HepG2 (cell line): ENCODE measurements around the gene SLC13A5. TPM values are rescaled to one million over a fixed set of nuclear protein-coding genes. Genes with fewer than 3 reads are reported as not detected.

ENCODE experiments used
- ARID4A ChIP-seq: sonication (generic); formaldehyde crosslinking; IDR thresholded peaks from 2 replicates; pipeline ENCODE4 v1.5.0; 2020; ENCODE audit warnings: mild to moderate bottlenecking, missing genetic modification reagents, borderline replicate concordance
- CREBL2 ChIP-seq: sonication (generic); formaldehyde crosslinking; IDR thresholded peaks from 2 replicates; pipeline ENCODE4 v1.8.1; 2023; ENCODE audit warnings: missing genetic modification reagents, mild to moderate bottlenecking, borderline replicate concordance
- FLYWCH1 ChIP-seq: sonication (generic); formaldehyde crosslinking; IDR thresholded peaks from 2 replicates; pipeline ENCODE4 v1.8.1; 2023; ENCODE audit warnings: mild to moderate bottlenecking, missing genetic modification reagents
- JUND ChIP-seq: sonication (generic); formaldehyde crosslinking; IDR thresholded peaks from 2 replicates; pipeline ENCODE4 v1.8.0; 2022; ENCODE audit warnings: mild to moderate bottlenecking, missing genetic modification reagents
- KLF9 ChIP-seq: IDR thresholded peaks from 2 replicates; pipeline ENCODE4 v1.6.1; 2016; ENCODE audit warnings: low read depth
- PCBP2 ChIP-seq: fragments of 200-400 bp; formaldehyde crosslinking; optimal IDR thresholded peaks from 2 replicates; pipeline ENCODE3; 2018; ENCODE audit warnings: low read length, low read depth; ENCODE audit not compliant: poor library complexity, severe bottlenecking
- SAP130 ChIP-seq: IDR thresholded peaks from 2 replicates; pipeline ENCODE4 v1.6.1; 2016; ENCODE audit warnings: low read depth
- SMARCE1 ChIP-seq: fragments of 450-650 bp; IDR thresholded peaks from 2 replicates; pipeline ENCODE4 v1.6.1; 2017; ENCODE audit warnings: borderline replicate concordance
- SNAPC5 ChIP-seq: sonication (generic); formaldehyde crosslinking; IDR thresholded peaks from 2 replicates; pipeline ENCODE4 v1.8.1; 2023; ENCODE audit warnings: mild to moderate bottlenecking, missing genetic modification reagents, borderline replicate concordance
- ZNF136 ChIP-seq: sonication (generic); formaldehyde crosslinking; IDR thresholded peaks from 2 replicates; pipeline ENCODE4 v1.8.1; 2022; ENCODE audit warnings: low read depth, mild to moderate bottlenecking, moderate library complexity, missing genetic modification reagents
- ZNF234 ChIP-seq: sonication (generic); formaldehyde crosslinking; conservative IDR thresholded peaks from 2 replicates; pipeline ENCODE4 v1.5.1; 2020; ENCODE audit warnings: mild to moderate bottlenecking, missing genetic modification reagents
- ZNF296 ChIP-seq: sonication (generic); formaldehyde crosslinking; conservative IDR thresholded peaks from 2 replicates; pipeline ENCODE4 v1.5.0; 2020; ENCODE audit warnings: mild to moderate bottlenecking, missing genetic modification reagents
- ZNF335 ChIP-seq: sonication (generic); formaldehyde crosslinking; IDR thresholded peaks from 2 replicates; pipeline ENCODE4 v1.4.0; 2020; ENCODE audit warnings: missing genetic modification reagents
- ZNF512B ChIP-seq: sonication (generic); formaldehyde crosslinking; IDR thresholded peaks from 2 replicates; pipeline ENCODE4 v1.5.1; 2020; ENCODE audit warnings: missing genetic modification reagents, mild to moderate bottlenecking, borderline replicate concordance
- ZNF629 ChIP-seq: sonication (generic); formaldehyde crosslinking; conservative IDR thresholded peaks from 2 replicates; pipeline ENCODE4 v1.5.0; 2020; ENCODE audit warnings: missing genetic modification reagents
- ZNF704 ChIP-seq: sonication (generic); formaldehyde crosslinking; IDR thresholded peaks from 2 replicates; pipeline ENCODE4 v1.8.1; 2023; ENCODE audit warnings: mild to moderate bottlenecking, inconsistent platforms, moderate library complexity, missing genetic modification reagents, borderline replicate concordance
- ZSCAN29 ChIP-seq: sonication (generic); formaldehyde crosslinking; conservative IDR thresholded peaks from 2 replicates; pipeline ENCODE4 v1.4.0; 2020; ENCODE audit warnings: mild to moderate bottlenecking, missing genetic modification reagents
- ZZZ3 ChIP-seq: sonication (generic); formaldehyde crosslinking; IDR thresholded peaks from 2 replicates; pipeline ENCODE4 v1.4.0; 2020; ENCODE audit warnings: missing genetic modification reagents, mild to moderate bottlenecking, borderline replicate concordance
- polyA plus RNA-seq, 8 experiments: library from polyadenylated mRNA; depleted of rRNA in 3 of 8; stranded (reverse) in 7 of 8; unstranded in 1 of 8; fragments of >200 nt; fragmentation: Illumina TruSeq in 4 of 8; extraction: Trizol in 4 of 8; gene quantifications; 2 replicates each; pipeline versions ENCODE4 v1.2.1 to v1.2.3, GENCODE V29; 2011 to 2016; ENCODE audit warnings: low read depth in 4 of 8, missing spikeins in 1 of 8, mixed read lengths in 1 of 8; ENCODE audit not compliant: insufficient read depth in 1 of 8
- total RNA-seq, 5 experiments: library from RNA; depleted of rRNA; stranded (reverse); fragments of >200 nt; fragmentation: Illumina TruSeq; extraction: Trizol; gene quantifications; 2 replicates each; pipeline ENCODE4 v1.2.3, GENCODE V29; 2016; ENCODE audit warnings: low read depth in 1 of 5
- TF ChIP-seq, protein P1 (sequence below): sonication (generic); formaldehyde crosslinking; IDR thresholded peaks from 2 replicates; pipeline ENCODE4 v1.8.0; 2022; ENCODE audit warnings: mild to moderate bottlenecking, missing genetic modification reagents, borderline replicate concordance

The SLC13A5 gene
- total and polyA plus RNA-seq, 2 of the 13 experiments (the other 11 are each of a cell fraction or from before 2014, with no cell fraction given) = 42.8 to 310 TPM

GRCh38 chr17:6651919-6652452, 61.2 kb downstream of the SLC13A5 start (continued):
- TF ChIP-seq ARID4A (CRISPR knock-in tag) (peak; percentile 67), ZNF512B (no peak), FLYWCH1 (CRISPR knock-in tag) (peak; percentile 94; the same call in 1 of the 2 replicates), ZNF296 (peak; percentile 36; the same call in 1 of the 2 replicates), JUND (CRISPR knock-in tag) (peak; percentile 74), ZNF335 (CRISPR knock-in tag) (peak; percentile 19; the same call in 1 of the 2 replicates), SMARCE1 (no peak), ZNF704 (CRISPR knock-in tag) (peak; percentile 96), SNAPC5 (CRISPR knock-in tag) (0 out of 2 replicates have a peak, but pooled peaks have one; percentile 27), CREBL2 (CRISPR knock-in tag) (peak; percentile 99), ZNF629 (CRISPR knock-in tag) (0 out of 2 replicates have a peak, but pooled peaks have one; percentile 33), ZNF234 (peak; percentile 98; the same call in 1 of the 2 replicates), PCBP2 (no peak), ZNF136 (CRISPR knock-in tag) (peak; percentile 61), KLF9 (CRISPR knock-in tag) (no peak), ZZZ3 (no peak), ZSCAN29 (CRISPR knock-in tag) (no peak), SAP130 (CRISPR knock-in tag) (no peak)
- TF ChIP-seq, protein P1, sequence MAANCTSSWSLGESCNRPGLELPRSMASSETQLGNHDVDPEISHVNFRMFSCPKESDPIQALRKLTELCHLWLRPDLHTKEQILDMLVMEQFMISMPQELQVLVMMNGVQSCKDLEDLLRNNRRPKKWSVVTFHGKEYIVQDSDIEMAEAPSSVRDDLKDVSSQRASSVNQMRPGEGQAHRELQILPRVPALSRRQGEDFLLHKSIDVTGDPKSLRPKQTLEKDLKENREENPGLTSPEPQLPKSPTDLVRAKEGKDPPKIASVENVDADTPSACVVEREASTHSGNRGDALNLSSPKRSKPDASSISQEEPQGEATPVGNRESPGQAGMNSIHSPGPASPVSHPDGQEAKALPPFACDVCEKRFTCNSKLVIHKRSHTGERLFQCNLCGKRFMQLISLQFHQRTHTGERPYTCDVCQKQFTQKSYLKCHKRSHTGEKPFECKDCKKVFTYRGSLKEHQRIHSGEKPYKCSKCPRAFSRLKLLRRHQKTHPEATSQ (CRISPR knock-in tag) = no peak
